GM23338 (cell line): ENCODE measurements around the gene OR2F2. TPM values are rescaled to one million over a fixed set of nuclear protein-coding genes. Genes with fewer than 3 reads are reported as not detected.

Experiments
- ATAC-seq: fragments of 200-7000 bp; cut with Tn5 transposase; 3 replicates; pipeline ENCODE4 v1.9.1; 2020
- DNase-seq: peaks from one replicate; pipeline ENCODE4 v3.0.0-alpha.2; 2015; ENCODE audit warnings: low spot score
- H2AFZ ChIP-seq: fragments of 200-600 bp; sonication (generic); 2 replicates; pipeline ENCODE4 v1.8.0; 2016; ENCODE audit warnings: antibody characterized with exemption, mild to moderate bottlenecking, moderate library complexity
- H3F3A ChIP-seq: fragments of 200-600 bp; sonication (generic); replicated peaks from 2 replicates; pipeline ENCODE4 v1.8.0; 2017; ENCODE audit warnings: antibody characterized with exemption, mixed run types, low read depth
- H3K27ac ChIP-seq: fragments of 200-600 bp; sonication (generic); 2 replicates; pipeline ENCODE4 v1.6.1; 2016; ENCODE audit warnings: low read depth
- H3K27me3 ChIP-seq: fragments of 200-600 bp; sonication (generic); 2 replicates; pipeline ENCODE4 v1.8.0; 2016; ENCODE audit warnings: mild to moderate bottlenecking, mixed run types, moderate library complexity; ENCODE audit not compliant: insufficient read depth
- H3K36me3 ChIP-seq: fragments of 200-600 bp; sonication (generic); 2 replicates; pipeline ENCODE4 v1.8.0; 2016; ENCODE audit warnings: mild to moderate bottlenecking; ENCODE audit not compliant: insufficient read depth
- H3K4me1 ChIP-seq: fragments of 200-600 bp; sonication (generic); 2 replicates; pipeline ENCODE4 v1.8.0; 2016; ENCODE audit warnings: mild to moderate bottlenecking, moderate library complexity; ENCODE audit not compliant: insufficient read depth
- H3K4me2 ChIP-seq: fragments of 200-600 bp; sonication (generic); 2 replicates; pipeline ENCODE4 v1.7.1; 2017; ENCODE audit warnings: mixed run types
- H3K4me3 ChIP-seq: fragments of 200-600 bp; sonication (generic); 2 replicates; pipeline ENCODE4 v1.6.1; 2016; ENCODE audit warnings: mixed run types
- H3K79me2 ChIP-seq: fragments of 200-600 bp; sonication (generic); replicated peaks from 2 replicates; pipeline ENCODE4 v1.8.0; 2017; ENCODE audit warnings: mild to moderate bottlenecking; ENCODE audit not compliant: insufficient read depth
- H3K9me2 ChIP-seq: fragments of 200-600 bp; sonication (generic); 2 replicates; pipeline ENCODE4 v1.8.0; 2017; ENCODE audit not compliant: insufficient read depth
- H4K20me1 ChIP-seq: fragments of 200-600 bp; sonication (generic); replicated peaks from 2 replicates; pipeline ENCODE4 v1.8.0; 2017; ENCODE audit warnings: mild to moderate bottlenecking; ENCODE audit not compliant: insufficient read depth
- H3K27ac Mint-ChIP-seq: 2 replicates; pipeline ENCODE4 v1.8.0; 2020; ENCODE audit warnings: inconsistent platforms, mild to moderate bottlenecking, moderate library complexity, mixed read lengths
- H3K27me3 Mint-ChIP-seq: 3 replicates; pipeline ENCODE4 v1.8.0; 2022; ENCODE audit warnings: low read depth, mild to moderate bottlenecking, moderate library complexity, mixed read lengths, inconsistent platforms; ENCODE audit not compliant: insufficient read depth, poor library complexity
- H3K36me3 Mint-ChIP-seq: 3 replicates; pipeline ENCODE4 v1.8.0; 2021; ENCODE audit warnings: low read depth, mild to moderate bottlenecking, inconsistent platforms, moderate library complexity, mixed read lengths
- H3K4me1 Mint-ChIP-seq: 3 replicates; pipeline ENCODE4 v1.8.0; 2020; ENCODE audit warnings: mild to moderate bottlenecking, inconsistent platforms, mixed read lengths
- H3K4me3 Mint-ChIP-seq: 3 replicates; pipeline ENCODE4 v1.8.0; 2021; ENCODE audit warnings: moderate library complexity, mild to moderate bottlenecking, inconsistent platforms, mixed read lengths
- H3K9me3 Mint-ChIP-seq: 3 replicates; pipeline ENCODE4 v1.8.0; 2020; ENCODE audit warnings: moderate library complexity, mild to moderate bottlenecking, inconsistent platforms, mixed read lengths
- CREB1 ChIP-seq: fragments of 250-450 bp; sonication (Bioruptor Pico); IDR thresholded peaks from 2 replicates; pipeline ENCODE4 v1.5.0; 2020; ENCODE audit warnings: low read depth, mild to moderate bottlenecking, moderate library complexity
- EZH2 ChIP-seq: fragments of 200-600 bp; sonication (generic); IDR thresholded peaks from one replicate; pipeline ENCODE4 v1.8.0; 2017; ENCODE audit warnings: antibody characterized with exemption, mild to moderate bottlenecking, low read depth; ENCODE audit not compliant: unreplicated experiment
- EZH2phosphoT487 ChIP-seq: fragments of 200-600 bp; sonication (generic); IDR thresholded peaks from one replicate; pipeline ENCODE4 v1.8.1; 2018; ENCODE audit warnings: antibody characterized with exemption; ENCODE audit not compliant: unreplicated experiment
- JUNB ChIP-seq: IDR thresholded peaks from one replicate; pipeline ENCODE4 v1.6.1; 2016; ENCODE audit warnings: antibody characterized with exemption; ENCODE audit not compliant: unreplicated experiment
- NANOG ChIP-seq: IDR thresholded peaks from 2 replicates; pipeline ENCODE4 v1.6.1; 2016; ENCODE audit warnings: antibody characterized with exemption, borderline replicate concordance
- POLR2AphosphoS5 ChIP-seq: IDR thresholded peaks from 2 replicates; pipeline ENCODE4 v1.6.1; 2016; ENCODE audit warnings: antibody characterized with exemption, low read depth
- STAT1 ChIP-seq: IDR thresholded peaks from one replicate; pipeline ENCODE4 v1.6.1; 2016; ENCODE audit warnings: antibody characterized with exemption; ENCODE audit not compliant: unreplicated experiment
- ZNF114 ChIP-seq: fragments of 250-450 bp; sonication (Bioruptor Pico); IDR thresholded peaks from 2 replicates; pipeline ENCODE4 v1.5.0; 2020; ENCODE audit warnings: mild to moderate bottlenecking, moderate library complexity
- ZNF331 ChIP-seq: fragments of 250-450 bp; sonication (Bioruptor Pico); IDR thresholded peaks from 2 replicates; pipeline ENCODE4 v1.5.0; 2020; ENCODE audit warnings: low read depth, mild to moderate bottlenecking, moderate library complexity
- polyA plus RNA-seq: library from polyadenylated mRNA; unstranded; fragments of >200 nt; fragmentation: Nextera tagmentation; extraction: Ambion mirVana; gene quantifications from 2 replicates; pipeline ENCODE4 v1.2.1, GENCODE V29; 2016
- total RNA-seq: library from RNA; depleted of rRNA; stranded (reverse); fragments of >200 nt; shearing (Covaris generic); gene quantifications from 2 replicates; pipeline ENCODE4 v1.2.3, GENCODE V29; 2014
- TF ChIP-seq, protein P1 (sequence below): IDR thresholded peaks from one replicate; pipeline ENCODE4 v1.6.1; 2018; ENCODE audit warnings: antibody characterized with exemption; ENCODE audit not compliant: unreplicated experiment
- TF ChIP-seq, protein P2 (sequence below): IDR thresholded peaks from 2 replicates; pipeline ENCODE4 v1.6.1; 2016; ENCODE audit warnings: antibody characterized with exemption
- TF ChIP-seq, protein P3 (sequence below): fragments of 250-450 bp; sonication (Bioruptor Pico); IDR thresholded peaks from 2 replicates; pipeline ENCODE4 v1.5.0; 2020; ENCODE audit warnings: mild to moderate bottlenecking, moderate library complexity
- TF ChIP-seq, protein P4 (sequence below), 2 experiments: fragments of 200-600 bp in 1 of 2; sonication (generic) in 1 of 2; conservative IDR thresholded peaks; 2 replicates each; pipeline versions ENCODE4 v1.5.1 to v1.6.1; 2016 to 2017; ENCODE audit warnings: antibody characterized with exemption in 2 of 2, low read depth in 2 of 2, mild to moderate bottlenecking in 2 of 2, moderate library complexity in 1 of 2

The OR2F2 gene
- total and polyA plus RNA-seq, 2 experiments from 2014 or later = not detected

DNA sequence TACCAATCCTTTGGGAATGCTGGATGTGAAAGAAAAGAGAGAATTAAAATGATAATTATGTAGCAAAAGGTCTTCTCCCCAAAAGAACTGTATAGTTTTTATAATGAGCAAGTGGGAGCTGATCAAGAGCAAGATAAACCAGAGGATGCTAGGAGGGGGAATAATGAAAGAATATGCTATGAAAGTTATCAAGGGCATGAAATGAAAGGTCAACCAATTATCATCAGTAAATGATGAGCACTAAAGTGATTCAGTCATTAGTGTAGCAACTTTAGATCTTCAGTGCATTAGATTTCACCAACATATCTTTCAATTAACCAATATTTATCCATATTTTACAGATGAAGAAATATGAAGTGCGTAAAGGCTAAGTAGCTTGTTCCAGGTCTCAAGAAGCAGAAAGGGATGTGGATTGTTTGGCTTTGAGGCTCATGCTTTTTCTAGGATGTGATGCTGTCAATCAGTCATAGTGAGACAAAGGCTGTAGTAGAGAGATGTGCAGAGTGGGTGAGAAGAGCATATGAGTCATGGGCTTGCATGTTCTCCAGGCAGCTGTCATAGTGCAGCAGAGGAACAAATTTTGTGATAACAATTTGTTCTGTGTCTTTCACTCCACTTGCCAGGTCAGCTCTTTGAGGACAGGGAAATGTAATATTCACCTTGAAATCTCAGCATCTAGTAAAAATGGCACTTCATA, 5.7 kb upstream of the OR2F2 start:
- H3K4me1 ChIP-seq = no peaks in the 10 kb centered on the region
- Mint-ChIP-seq H3K27me3 (no peaks in the 10 kb centered on the region), H3K4me3 (no peak overlapping the region), H3K4me1 (no peaks in the 10 kb centered on the region), H3K36me3 (no peaks in the 10 kb centered on the region), H3K9me3 (no peaks in the 10 kb centered on the region), H3K27ac (no peak overlapping the region)
- no peak overlapping the region for H3K4me2 ChIP-seq
- no peak overlapping the region for H3K27ac ChIP-seq
- H4K20me1 ChIP-seq = no peaks in the 10 kb centered on the region
- H3K79me2 ChIP-seq = no peaks in the 10 kb centered on the region
- DNase-seq (no peak), ATAC-seq (no peak)
- H3K4me3 ChIP-seq = no peak overlapping the region
- no peaks in the 10 kb centered on the region for H3K36me3 ChIP-seq
- H2AFZ ChIP-seq = no peak overlapping the region
- H3K9me2 ChIP-seq = no peaks in the 10 kb centered on the region
- H3F3A ChIP-seq = no peaks in the 10 kb centered on the region
- H3K27me3 ChIP-seq = no peaks in the 10 kb centered on the region
- TF ChIP-seq CREB1 (CRISPR knock-in tag) = no peak
- TF ChIP-seq NANOG = no peak
- TF ChIP-seq STAT1 = no peak
- TF ChIP-seq EZH2 = no peak
- no peak for TF ChIP-seq ZNF114 (CRISPR knock-in tag)
- TF ChIP-seq, protein P1, sequence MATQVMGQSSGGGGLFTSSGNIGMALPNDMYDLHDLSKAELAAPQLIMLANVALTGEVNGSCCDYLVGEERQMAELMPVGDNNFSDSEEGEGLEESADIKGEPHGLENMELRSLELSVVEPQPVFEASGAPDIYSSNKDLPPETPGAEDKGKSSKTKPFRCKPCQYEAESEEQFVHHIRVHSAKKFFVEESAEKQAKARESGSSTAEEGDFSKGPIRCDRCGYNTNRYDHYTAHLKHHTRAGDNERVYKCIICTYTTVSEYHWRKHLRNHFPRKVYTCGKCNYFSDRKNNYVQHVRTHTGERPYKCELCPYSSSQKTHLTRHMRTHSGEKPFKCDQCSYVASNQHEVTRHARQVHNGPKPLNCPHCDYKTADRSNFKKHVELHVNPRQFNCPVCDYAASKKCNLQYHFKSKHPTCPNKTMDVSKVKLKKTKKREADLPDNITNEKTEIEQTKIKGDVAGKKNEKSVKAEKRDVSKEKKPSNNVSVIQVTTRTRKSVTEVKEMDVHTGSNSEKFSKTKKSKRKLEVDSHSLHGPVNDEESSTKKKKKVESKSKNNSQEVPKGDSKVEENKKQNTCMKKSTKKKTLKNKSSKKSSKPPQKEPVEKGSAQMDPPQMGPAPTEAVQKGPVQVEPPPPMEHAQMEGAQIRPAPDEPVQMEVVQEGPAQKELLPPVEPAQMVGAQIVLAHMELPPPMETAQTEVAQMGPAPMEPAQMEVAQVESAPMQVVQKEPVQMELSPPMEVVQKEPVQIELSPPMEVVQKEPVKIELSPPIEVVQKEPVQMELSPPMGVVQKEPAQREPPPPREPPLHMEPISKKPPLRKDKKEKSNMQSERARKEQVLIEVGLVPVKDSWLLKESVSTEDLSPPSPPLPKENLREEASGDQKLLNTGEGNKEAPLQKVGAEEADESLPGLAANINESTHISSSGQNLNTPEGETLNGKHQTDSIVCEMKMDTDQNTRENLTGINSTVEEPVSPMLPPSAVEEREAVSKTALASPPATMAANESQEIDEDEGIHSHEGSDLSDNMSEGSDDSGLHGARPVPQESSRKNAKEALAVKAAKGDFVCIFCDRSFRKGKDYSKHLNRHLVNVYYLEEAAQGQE = no peak
- TF ChIP-seq, protein P2, sequence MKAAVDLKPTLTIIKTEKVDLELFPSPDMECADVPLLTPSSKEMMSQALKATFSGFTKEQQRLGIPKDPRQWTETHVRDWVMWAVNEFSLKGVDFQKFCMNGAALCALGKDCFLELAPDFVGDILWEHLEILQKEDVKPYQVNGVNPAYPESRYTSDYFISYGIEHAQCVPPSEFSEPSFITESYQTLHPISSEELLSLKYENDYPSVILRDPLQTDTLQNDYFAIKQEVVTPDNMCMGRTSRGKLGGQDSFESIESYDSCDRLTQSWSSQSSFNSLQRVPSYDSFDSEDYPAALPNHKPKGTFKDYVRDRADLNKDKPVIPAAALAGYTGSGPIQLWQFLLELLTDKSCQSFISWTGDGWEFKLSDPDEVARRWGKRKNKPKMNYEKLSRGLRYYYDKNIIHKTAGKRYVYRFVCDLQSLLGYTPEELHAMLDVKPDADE = no peak
- TF ChIP-seq ZNF331 = no peak
- TF ChIP-seq POLR2AphosphoS5 = no peak
- no peak for TF ChIP-seq JUNB
- TF ChIP-seq, protein P3, sequence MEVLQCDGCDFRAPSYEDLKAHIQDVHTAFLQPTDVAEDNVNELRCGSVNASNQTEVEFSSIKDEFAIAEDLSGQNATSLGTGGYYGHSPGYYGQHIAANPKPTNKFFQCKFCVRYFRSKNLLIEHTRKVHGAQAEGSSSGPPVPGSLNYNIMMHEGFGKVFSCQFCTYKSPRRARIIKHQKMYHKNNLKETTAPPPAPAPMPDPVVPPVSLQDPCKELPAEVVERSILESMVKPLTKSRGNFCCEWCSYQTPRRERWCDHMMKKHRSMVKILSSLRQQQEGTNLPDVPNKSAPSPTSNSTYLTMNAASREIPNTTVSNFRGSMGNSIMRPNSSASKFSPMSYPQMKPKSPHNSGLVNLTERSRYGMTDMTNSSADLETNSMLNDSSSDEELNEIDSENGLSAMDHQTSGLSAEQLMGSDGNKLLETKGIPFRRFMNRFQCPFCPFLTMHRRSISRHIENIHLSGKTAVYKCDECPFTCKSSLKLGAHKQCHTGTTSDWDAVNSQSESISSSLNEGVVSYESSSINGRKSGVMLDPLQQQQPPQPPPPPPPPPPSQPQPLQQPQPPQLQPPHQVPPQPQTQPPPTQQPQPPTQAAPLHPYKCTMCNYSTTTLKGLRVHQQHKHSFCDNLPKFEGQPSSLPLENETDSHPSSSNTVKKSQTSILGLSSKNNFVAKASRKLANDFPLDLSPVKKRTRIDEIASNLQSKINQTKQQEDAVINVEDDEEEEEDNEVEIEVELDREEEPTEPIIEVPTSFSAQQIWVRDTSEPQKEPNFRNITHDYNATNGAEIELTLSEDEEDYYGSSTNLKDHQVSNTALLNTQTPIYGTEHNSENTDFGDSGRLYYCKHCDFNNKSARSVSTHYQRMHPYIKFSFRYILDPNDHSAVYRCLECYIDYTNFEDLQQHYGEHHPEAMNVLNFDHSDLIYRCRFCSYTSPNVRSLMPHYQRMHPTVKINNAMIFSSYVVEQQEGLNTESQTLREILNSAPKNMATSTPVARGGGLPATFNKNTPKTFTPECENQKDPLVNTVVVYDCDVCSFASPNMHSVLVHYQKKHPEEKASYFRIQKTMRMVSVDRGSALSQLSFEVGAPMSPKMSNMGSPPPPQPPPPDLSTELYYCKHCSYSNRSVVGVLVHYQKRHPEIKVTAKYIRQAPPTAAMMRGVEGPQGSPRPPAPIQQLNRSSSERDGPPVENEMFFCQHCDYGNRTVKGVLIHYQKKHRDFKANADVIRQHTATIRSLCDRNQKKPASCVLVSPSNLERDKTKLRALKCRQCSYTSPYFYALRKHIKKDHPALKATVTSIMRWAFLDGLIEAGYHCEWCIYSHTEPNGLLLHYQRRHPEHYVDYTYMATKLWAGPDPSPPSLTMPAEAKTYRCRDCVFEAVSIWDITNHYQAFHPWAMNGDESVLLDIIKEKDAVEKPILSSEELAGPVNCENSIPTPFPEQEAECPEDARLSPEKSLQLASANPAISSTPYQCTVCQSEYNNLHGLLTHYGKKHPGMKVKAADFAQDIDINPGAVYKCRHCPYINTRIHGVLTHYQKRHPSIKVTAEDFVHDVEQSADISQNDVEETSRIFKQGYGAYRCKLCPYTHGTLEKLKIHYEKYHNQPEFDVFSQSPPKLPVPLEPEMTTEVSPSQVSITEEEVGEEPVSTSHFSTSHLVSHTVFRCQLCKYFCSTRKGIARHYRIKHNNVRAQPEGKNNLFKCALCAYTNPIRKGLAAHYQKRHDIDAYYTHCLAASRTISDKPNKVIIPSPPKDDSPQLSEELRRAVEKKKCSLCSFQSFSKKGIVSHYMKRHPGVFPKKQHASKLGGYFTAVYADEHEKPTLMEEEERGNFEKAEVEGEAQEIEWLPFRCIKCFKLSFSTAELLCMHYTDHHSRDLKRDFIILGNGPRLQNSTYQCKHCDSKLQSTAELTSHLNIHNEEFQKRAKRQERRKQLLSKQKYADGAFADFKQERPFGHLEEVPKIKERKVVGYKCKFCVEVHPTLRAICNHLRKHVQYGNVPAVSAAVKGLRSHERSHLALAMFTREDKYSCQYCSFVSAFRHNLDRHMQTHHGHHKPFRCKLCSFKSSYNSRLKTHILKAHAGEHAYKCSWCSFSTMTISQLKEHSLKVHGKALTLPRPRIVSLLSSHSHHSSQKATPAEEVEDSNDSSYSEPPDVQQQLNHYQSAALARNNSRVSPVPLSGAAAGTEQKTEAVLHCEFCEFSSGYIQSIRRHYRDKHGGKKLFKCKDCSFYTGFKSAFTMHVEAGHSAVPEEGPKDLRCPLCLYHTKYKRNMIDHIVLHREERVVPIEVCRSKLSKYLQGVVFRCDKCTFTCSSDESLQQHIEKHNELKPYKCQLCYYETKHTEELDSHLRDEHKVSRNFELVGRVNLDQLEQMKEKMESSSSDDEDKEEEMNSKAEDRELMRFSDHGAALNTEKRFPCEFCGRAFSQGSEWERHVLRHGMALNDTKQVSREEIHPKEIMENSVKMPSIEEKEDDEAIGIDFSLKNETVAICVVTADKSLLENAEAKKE = no peak
- TF ChIP-seq EZH2phosphoT487 = no peak
- TF ChIP-seq, protein P4, sequence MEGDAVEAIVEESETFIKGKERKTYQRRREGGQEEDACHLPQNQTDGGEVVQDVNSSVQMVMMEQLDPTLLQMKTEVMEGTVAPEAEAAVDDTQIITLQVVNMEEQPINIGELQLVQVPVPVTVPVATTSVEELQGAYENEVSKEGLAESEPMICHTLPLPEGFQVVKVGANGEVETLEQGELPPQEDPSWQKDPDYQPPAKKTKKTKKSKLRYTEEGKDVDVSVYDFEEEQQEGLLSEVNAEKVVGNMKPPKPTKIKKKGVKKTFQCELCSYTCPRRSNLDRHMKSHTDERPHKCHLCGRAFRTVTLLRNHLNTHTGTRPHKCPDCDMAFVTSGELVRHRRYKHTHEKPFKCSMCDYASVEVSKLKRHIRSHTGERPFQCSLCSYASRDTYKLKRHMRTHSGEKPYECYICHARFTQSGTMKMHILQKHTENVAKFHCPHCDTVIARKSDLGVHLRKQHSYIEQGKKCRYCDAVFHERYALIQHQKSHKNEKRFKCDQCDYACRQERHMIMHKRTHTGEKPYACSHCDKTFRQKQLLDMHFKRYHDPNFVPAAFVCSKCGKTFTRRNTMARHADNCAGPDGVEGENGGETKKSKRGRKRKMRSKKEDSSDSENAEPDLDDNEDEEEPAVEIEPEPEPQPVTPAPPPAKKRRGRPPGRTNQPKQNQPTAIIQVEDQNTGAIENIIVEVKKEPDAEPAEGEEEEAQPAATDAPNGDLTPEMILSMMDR (conservative IDR thresholded peaks at IDR 0.05; ENCODE audit: low read depth in 2 of 2) = no peak
